GM12878 (cell line): Measurements from ENCODE around the gene GAREM1. TPM values are rescaled to one million over a fixed set of nuclear protein-coding genes. Genes with fewer than 3 reads are reported as not detected.

Experiments
- ATAC-seq: fragments of 200-7000 bp; cut with Tn5 transposase; 3 replicates; pipeline ENCODE4 v1.9.1; 2020; ENCODE audit warnings: mild to moderate bottlenecking, moderate library complexity
- BruUV-seq: library from RNA; stranded (reverse); fragments of 400-500 nt; replicated peaks from 2 replicates; lab custom pipeline; 2021; lab: Mats Ljungman, UMichigan
- CTCF ChIA-PET: fragments of 300-600 bp; sonication (Branson Sonifier 250); formaldehyde crosslinking; extraction: SDS; loops from one replicate; lab custom pipeline; 2021; ENCODE audit warnings: inconsistent platforms; lab: Yijun Ruan, JAX
- POLR2A ChIA-PET: fragments of 350-600 bp; formaldehyde crosslinking; extraction: SDS; loops from one replicate; lab custom pipeline; 2021; ENCODE audit warnings: inconsistent platforms; lab: Charles Lee
- RAD21 ChIA-PET: fragments of 300-600 bp; sonication (Branson Sonifier 250); formaldehyde crosslinking; loops from one replicate; lab custom pipeline; 2023; ENCODE audit warnings: antibody characterized with exemption; ENCODE audit not compliant: unreplicated experiment; lab: Charles Lee
- SMC1A ChIA-PET: fragments of 300-600 bp; sonication (Branson Sonifier 250); formaldehyde crosslinking; loops from one replicate; lab custom pipeline; 2023; ENCODE audit not compliant: unreplicated experiment, uncharacterized antibody; lab: Charles Lee
- DNase-seq: peaks from one replicate; pipeline ENCODE4 v3.0.0-alpha.2; 2011; ENCODE audit warnings: low read depth, low spot score
- FAIRE-seq: peaks from 3 replicates; lab custom pipeline; 2011; peaks lifted over from hg19 to GRCh38; lab: Jason Lieb, UNC
- H2AFZ ChIP-seq: 2 replicates; pipeline ENCODE4 v1.6.0; 2011; ENCODE audit warnings: low read depth, low read length, control low read depth; ENCODE audit not compliant: control insufficient read depth
- H3K27ac ChIP-seq: 2 replicates; pipeline ENCODE4 v1.5.1; 2011; ENCODE audit warnings: control low read depth; ENCODE audit not compliant: control insufficient read depth, insufficient read depth
- H3K27me3 ChIP-seq, 2 experiments: replicated peaks in 1 of 2; 2 replicates each; pipeline versions ENCODE4 v1.6.0 to v1.6.1; 2011; ENCODE audit warnings: low read length in 1 of 2; ENCODE audit not compliant: control insufficient read depth in 2 of 2, insufficient read depth in 2 of 2
- H3K36me3 ChIP-seq, 2 experiments: 2 replicates each; pipeline ENCODE4 v1.5.1; 2011; ENCODE audit warnings: low read length in 1 of 2; ENCODE audit not compliant: control insufficient read depth in 2 of 2, insufficient read depth in 2 of 2
- H3K4me1 ChIP-seq: 2 replicates; pipeline ENCODE4 v1.6.1; 2011; ENCODE audit warnings: mild to moderate bottlenecking, low read length, moderate library complexity, mixed read lengths; ENCODE audit not compliant: control insufficient read depth, insufficient read depth
- H3K4me2 ChIP-seq: 2 replicates; pipeline ENCODE4 v1.6.0; 2011; ENCODE audit warnings: control low read depth; ENCODE audit not compliant: control insufficient read depth, insufficient read depth
- H3K4me3 ChIP-seq: fragments of 200-600 bp; sonication (generic); 2 replicates; pipeline ENCODE4 v1.5.1; 2016
- H3K79me2 ChIP-seq: 2 replicates; pipeline ENCODE4 v1.6.0; 2011; ENCODE audit warnings: low read length; ENCODE audit not compliant: control insufficient read depth, insufficient read depth
- H3K9ac ChIP-seq: 2 replicates; pipeline ENCODE4 v1.8.0; 2011; ENCODE audit warnings: low read length, control low read depth, mixed read lengths; ENCODE audit not compliant: control insufficient read depth, insufficient read depth
- H3K9me3 ChIP-seq: replicated peaks from 3 replicates; pipeline ENCODE4 v1.5.1; 2011; ENCODE audit warnings: mild to moderate bottlenecking, low read length; ENCODE audit not compliant: control insufficient read depth, insufficient read depth
- H4K20me1 ChIP-seq: 2 replicates; pipeline ENCODE4 v1.6.0; 2011; ENCODE audit not compliant: control insufficient read depth, insufficient read depth
- ATF2 ChIP-seq: IDR thresholded peaks from 2 replicates; pipeline ENCODE4 v1.6.1; 2012; ENCODE audit warnings: low read length, inconsistent platforms
- BCLAF1 ChIP-seq: fragments of 450-650 bp; IDR thresholded peaks from 2 replicates; pipeline ENCODE4 v1.6.1; 2017; ENCODE audit warnings: antibody characterized with exemption, mild to moderate bottlenecking, moderate library complexity
- CHD2 ChIP-seq: IDR thresholded peaks from 2 replicates; pipeline ENCODE4 v1.6.1; 2011; ENCODE audit warnings: low read depth, low read length, improper control_type of control experiment, borderline replicate concordance
- EGR1 ChIP-seq, 2 experiments: IDR thresholded peaks; 1 replicate in 1 of 2; 2 replicates in 1 of 2; pipeline ENCODE4 v1.6.1; 2011 to 2012; ENCODE audit warnings: low read depth in 2 of 2, low read length in 2 of 2, borderline replicate concordance in 1 of 2, mild to moderate bottlenecking in 1 of 2, moderate library complexity in 1 of 2
- ETV6 ChIP-seq, 2 experiments: fragments of 450-650 bp in 1 of 2; IDR thresholded peaks in 1 of 2; conservative IDR thresholded peaks in 1 of 2; 2 replicates each; pipeline ENCODE4 v1.6.1; 2014; ENCODE audit warnings: antibody characterized with exemption in 1 of 2, borderline replicate concordance in 1 of 2, low read depth in 1 of 2, mild to moderate bottlenecking in 1 of 2, moderate library complexity in 1 of 2
- IKZF1 ChIP-seq: fragments of 450-650 bp; conservative IDR thresholded peaks from 2 replicates; pipeline ENCODE4 v1.6.1; 2017; ENCODE audit warnings: antibody characterized with exemption, mild to moderate bottlenecking
- MAX ChIP-seq: IDR thresholded peaks from 2 replicates; pipeline ENCODE4 v1.6.1; 2012; ENCODE audit warnings: low read depth, low read length, improper control_type of control experiment
- SMAD5 ChIP-seq: IDR thresholded peaks from 2 replicates; pipeline ENCODE4 v1.6.1; 2016; ENCODE audit warnings: antibody characterized with exemption, low read depth
- WRNIP1 ChIP-seq: IDR thresholded peaks from 2 replicates; pipeline ENCODE4 v1.6.1; 2011; ENCODE audit warnings: low read depth, low read length, improper control_type of control experiment, borderline replicate concordance
- ZNF217 ChIP-seq: fragments of 450-650 bp; IDR thresholded peaks from 2 replicates; pipeline ENCODE4 v1.6.1; 2017; ENCODE audit warnings: antibody characterized with exemption, mild to moderate bottlenecking
- WGBS: methylation state at CpG from one replicate; pipeline ENCODE4 v1.1.6; 2016; ENCODE audit warnings: low lambda C conversion rate; ENCODE audit not compliant: insufficient replicate concordance, insufficient coverage; ENCODE audit errors: missing lambda C conversion rate; 5-methylcytosine and 5-hydroxymethylcytosine counted together
- in situ Hi-C: fragments of 300-500 bp; cut with MboI; formaldehyde crosslinking; loops from 9 replicates; pipeline ENCODE4 v1.14.3; 2018; ENCODE audit warnings: mixed read lengths
- intact Hi-C: fragments of 100-400 bp; cut with micrococcal nuclease; formaldehyde crosslinking; loops from one replicate; pipeline ENCODE4 v1.14.2; 2022; ENCODE audit not compliant: unreplicated experiment
- polyA plus RNA-seq, 11 experiments: library from polyadenylated mRNA; depleted of rRNA in 4 of 11; unstranded in 6 of 11; stranded (reverse) in 5 of 11; fragments of >200 nt; fragmentation: Nextera tagmentation in 4 of 11; fragmentation: Illumina TruSeq in 1 of 11; extraction: Ambion mirVana in 4 of 11; extraction: Trizol in 1 of 11; gene quantifications; 1 replicate in 1 of 11; 2 replicates in 10 of 11; pipeline versions ENCODE4 v1.2.1 to v1.2.3, GENCODE V29; 2011 to 2016; ENCODE audit warnings: inconsistent platforms in 2 of 11, missing spikeins in 2 of 11, low read depth in 1 of 11
- total RNA-seq, 4 experiments: library from RNA; depleted of rRNA in 3 of 4; stranded (reverse); fragments of >200 nt in 3 of 4; fragmentation: Illumina TruSeq in 1 of 4; extraction: Trizol in 1 of 4; gene quantifications; 2 replicates each; pipeline versions ENCODE4 v1.2.1 to v1.2.3, GENCODE V29; 2013 to 2021

GAREM1 gene
- total and polyA plus RNA-seq, 10 of the 15 experiments (the other 5 are each of a cell fraction or from before 2014, with no cell fraction given) = 0.05 to 0.29 (median 0.05) TPM; not detected in 7

GRCh38 chr18:32443033-32443705, 27.5 kb downstream of the GAREM1 start:
- SMC1A ChIA-PET = no interaction called here
- no TSS peak for BruUV-seq
- in situ Hi-C loops = no loop called here
- RAD21 ChIA-PET = no interaction called here
- intact Hi-C loops = no loop called here
- Histone ChIP-seq H3K4me1 (no peaks in the 10 kb centered on the region), H3K36me3 (no peaks in the 10 kb centered on the region), H2AFZ (no peak overlapping the region), H4K20me1 (no peaks in the 10 kb centered on the region), H3K9me3 (no peaks in the 10 kb centered on the region), H3K27ac (no peak overlapping the region), H3K27me3 (no peaks in the 10 kb centered on the region; a peak in 1 of 4 replicates), H3K4me2 (no peak overlapping the region), H3K9ac (no peak overlapping the region), H3K79me2 (no peaks in the 10 kb centered on the region), H3K4me3 (no peak overlapping the region)
- FAIRE-seq (no peak), DNase-seq (no peak), ATAC-seq (no peak)
- TF ChIP-seq ATF2 (no peak), CHD2 (no peak), EGR1 (IDR thresholded peaks at IDR 0.05; ENCODE audit: borderline replicate concordance in 1 of 2, low read depth in 2 of 2, low read length in 2 of 2) (no peak), SMAD5 (no peak)
- 11% methylated on average over 2 of the region's 2 CpGs for WGBS
- POLR2A ChIA-PET = no interaction called here
- CTCF ChIA-PET = no interaction called here

- Histone ChIP-seq H3K4me1 (no peaks in the 10 kb centered on the region), H2AFZ (no peak overlapping the region), H3K79me2 (no peaks in the 10 kb centered on the region), H4K20me1 (no peaks in the 10 kb centered on the region), H3K9me3 (no peaks in the 10 kb centered on the region), H3K4me3 (no peak overlapping the region), H3K36me3 (no peaks in the 10 kb centered on the region), H3K4me2 (no peak overlapping the region), H3K27me3 (no peaks in the 10 kb centered on the region; a peak in 1 of 4 replicates), H3K9ac (no peak overlapping the region), H3K27ac (no peak overlapping the region)
- ChIA-PET POLR2A (no interaction called here), SMC1A (no interaction called here), CTCF (no interaction called here), RAD21 (no interaction called here)
- intact Hi-C loops (no loop called here), in situ Hi-C loops (no loop called here)
- BruUV-seq = no TSS peak
- DNase-seq (no peak), ATAC-seq (no peak), FAIRE-seq (no peak)
- TF ChIP-seq IKZF1 (no peak), BCLAF1 (no peak), ETV6 (conservative IDR thresholded peaks at IDR 0.05 in 1 of 2, IDR thresholded peaks at IDR 0.05 in 1 of 2; ENCODE audit: borderline replicate concordance in 1 of 2, low read depth in 1 of 2) (no peak), MAX (no peak), ZNF217 (no peak), WRNIP1 (no peak)
These were observed 28.1 kb downstream of the GAREM1 start for GRCh38 chr18:32442575-32442974.
